Measurements from ENCODE around the gene GON4L.
A peak's percentile ranks its signal among the peaks of the same experiment; 100 is the strongest.
"Not testable (repeated sequence)": the region's sequence is repeated elsewhere in the genome, so short reads cannot be mapped to it uniquely, and the experiment has no call there.

Gene GON4L

GRCh38 chr1:155794605-155795245 is 62.3 kb downstream of the GON4L start:
- Mint-ChIP-seq H3K36me3 (ENCODE audit: low read depth) (peaks cover 52% of the 10 kb centered on the region), H3K9me3 (no peaks in the 10 kb centered on the region), H3K4me1 (no peaks in the 10 kb centered on the region), H3K27ac (no peak overlapping the region), H3K4me3 (no peak overlapping the region), H3K27me3 (ENCODE audit: low read depth, poor library complexity) (no peaks in the 10 kb centered on the region)
- TF ChIP-seq CTCF (IDR thresholded peaks at IDR 0.05): no peak
- no peak for DNase-seq

- H3K27me3 Mint-ChIP-seq (ENCODE audit: low read depth, poor library complexity): no peaks in the 10 kb centered on the region
- H3K27ac Mint-ChIP-seq: peak overlapping the region; percentile 52
- H3K4me3 Mint-ChIP-seq: no peak overlapping the region
- no peaks in the 10 kb centered on the region for H3K4me1 Mint-ChIP-seq
- no peak for TF ChIP-seq CTCF (IDR thresholded peaks at IDR 0.05)
- DNase-seq: no peak
- H3K36me3 Mint-ChIP-seq (ENCODE audit: low read depth): peaks cover 49% of the 10 kb centered on the region
- H3K9me3 Mint-ChIP-seq: no peaks in the 10 kb centered on the region
Measured at GRCh38 chr1:155793213-155793612, 63.8 kb downstream of the GON4L start.

GRCh38 chr1:155777582-155777981 is 79.4 kb downstream of the GON4L start:
- Mint-ChIP-seq H3K27me3 (ENCODE audit: low read depth, poor library complexity) (peaks cover 3% of the 10 kb centered on the region), H3K9me3 (no peaks in the 10 kb centered on the region), H3K27ac (peak overlapping the region; percentile 88), H3K36me3 (ENCODE audit: low read depth) (peaks cover 61% of the 10 kb centered on the region), H3K4me1 (no peaks in the 10 kb centered on the region), H3K4me3 (no peak overlapping the region)
- no peak for DNase-seq
- TF ChIP-seq CTCF (IDR thresholded peaks at IDR 0.05): no peak

- Mint-ChIP-seq H3K9me3 (no peaks in the 10 kb centered on the region), H3K36me3 (ENCODE audit: low read depth) (peaks cover 65% of the 10 kb centered on the region), H3K27ac (peak overlapping the region; percentile 68), H3K4me1 (no peaks in the 10 kb centered on the region), H3K4me3 (no peak overlapping the region), H3K27me3 (ENCODE audit: low read depth, poor library complexity) (peaks cover 3% of the 10 kb centered on the region)
- DNase-seq: no peak
- TF ChIP-seq CTCF (IDR thresholded peaks at IDR 0.05): no peak
Measured at GRCh38 chr1:155776414-155776813, 80.6 kb downstream of the GON4L start.

- no peak for TF ChIP-seq CTCF (IDR thresholded peaks at IDR 0.05)
- Mint-ChIP-seq H3K27me3 (ENCODE audit: low read depth, poor library complexity) (peaks cover 5% of the 10 kb centered on the region), H3K4me1 (no peaks in the 10 kb centered on the region), H3K36me3 (ENCODE audit: low read depth) (peaks cover 87% of the 10 kb centered on the region), H3K27ac (peak overlapping the region; percentile 18), H3K9me3 (no peaks in the 10 kb centered on the region), H3K4me3 (no peak overlapping the region)
- DNase-seq: no peak
Measured at GRCh38 chr1:155773221-155773620, 83.8 kb downstream of the GON4L start.

GRCh38 chr1:155769257-155769656 is 87.8 kb downstream of the GON4L start:
- no peak overlapping the region for H3K4me3 Mint-ChIP-seq
- no peak overlapping the region for H3K27ac Mint-ChIP-seq
- H3K4me1 Mint-ChIP-seq: peaks cover 11% of the 10 kb centered on the region
- no peaks in the 10 kb centered on the region for H3K9me3 Mint-ChIP-seq
- no peak for TF ChIP-seq CTCF (IDR thresholded peaks at IDR 0.05)
- peaks cover 3% of the 10 kb centered on the region for H3K27me3 Mint-ChIP-seq (ENCODE audit: low read depth, poor library complexity)
- no peak for DNase-seq
- H3K36me3 Mint-ChIP-seq (ENCODE audit: low read depth): peaks cover 76% of the 10 kb centered on the region

- H3K9me3 Mint-ChIP-seq; H3K27me3 Mint-ChIP-seq (ENCODE audit: low read depth, poor library complexity); DNase-seq; H3K4me3 Mint-ChIP-seq: not testable (repeated sequence)
- Mint-ChIP-seq H3K27ac (peak overlapping the region; percentile 88), H3K4me1 (peaks cover 11% of the 10 kb centered on the region), H3K36me3 (ENCODE audit: low read depth) (peaks cover 70% of the 10 kb centered on the region)
Measured at GRCh38 chr1:155767399-155767989, 89.5 kb downstream of the GON4L start.

GRCh38 chr1:155763989-155764388 is 93.0 kb downstream of the GON4L start:
- peaks cover 69% of the 10 kb centered on the region for H3K36me3 Mint-ChIP-seq (ENCODE audit: low read depth)
- H3K4me1 Mint-ChIP-seq: peaks cover 11% of the 10 kb centered on the region
- DNase-seq; H3K4me3 Mint-ChIP-seq; H3K27ac Mint-ChIP-seq; H3K27me3 Mint-ChIP-seq (ENCODE audit: low read depth, poor library complexity); H3K9me3 Mint-ChIP-seq: not testable (repeated sequence)

All from nephron progenitor cell (in vitro differentiated cells).